Measurements from ENCODE around the gene ADCY1.

- TF ChIP-seq CTCF (IDR thresholded peaks at IDR 0.05) (no peak), POLR2A (IDR thresholded peaks at IDR 0.05) (no peak)
These were observed 49.7 kb downstream of the ADCY1 start for GRCh38 chr7:45623740-45624391.

Measured in Peyer's patch (tissue), 4 donors.